Cardiac muscle cell (in vitro differentiated cells and primary cell): ENCODE results near the gene TCFL5. TPM values are rescaled to one million over a fixed set of nuclear protein-coding genes. Genes with fewer than 3 reads are reported as not detected.
A peak's percentile ranks its signal among the peaks of the same experiment; 100 is the strongest.

ENCODE experiments used
- DNase-seq, 2 donors: peaks; one replicate each; pipeline versions ENCODE4 v3.0.0 to v3.0.0-alpha.2; 2010 to 2017; ENCODE audit warnings: low read depth in 1 of 2, low spot score in 1 of 2
- H3K27ac ChIP-seq: fragments of 200-600 bp; sonication (generic); 2 replicates; pipeline ENCODE4 v1.5.1; 2016
- H3K27me3 ChIP-seq: fragments of 200-600 bp; sonication (generic); 2 replicates; pipeline ENCODE4 v1.6.0; 2016; ENCODE audit warnings: control low read depth
- H3K36me3 ChIP-seq: fragments of 200-600 bp; sonication (generic); 2 replicates; pipeline ENCODE4 v1.5.1; 2016; ENCODE audit warnings: control low read depth
- H3K4me1 ChIP-seq: fragments of 200-600 bp; sonication (generic); 2 replicates; pipeline ENCODE4 v1.8.1; 2017; ENCODE audit warnings: low read depth, mild to moderate bottlenecking, mixed run types
- H3K4me3 ChIP-seq: fragments of 200-600 bp; sonication (generic); 2 replicates; pipeline ENCODE4 v1.5.1; 2016; ENCODE audit warnings: mild to moderate bottlenecking
- H3K9me3 ChIP-seq: fragments of 200-600 bp; sonication (generic); 2 replicates; pipeline ENCODE4 v1.5.1; 2017; ENCODE audit warnings: low read depth, mild to moderate bottlenecking, control low read depth
- polyA plus RNA-seq: library from polyadenylated mRNA; unstranded; fragments of >200 nt; fragmentation: Nextera tagmentation; extraction: Ambion mirVana; gene quantifications from 2 replicates; pipeline ENCODE4 v1.2.1, GENCODE V29; 2016
- total RNA-seq: library from RNA; depleted of rRNA; stranded (reverse); fragments of >200 nt; gene quantifications from 2 replicates; pipeline ENCODE4 v1.2.3, GENCODE V29; 2016
- TF ChIP-seq, protein P1 (sequence below): IDR thresholded peaks from 2 replicates; pipeline ENCODE4 v1.5.1; 2012; ENCODE audit warnings: low read depth, mild to moderate bottlenecking, low read length

TCFL5 gene
- total and polyA plus RNA-seq, 2 experiments from 2014 or later = 6.6 to 8.1 TPM

DNA sequence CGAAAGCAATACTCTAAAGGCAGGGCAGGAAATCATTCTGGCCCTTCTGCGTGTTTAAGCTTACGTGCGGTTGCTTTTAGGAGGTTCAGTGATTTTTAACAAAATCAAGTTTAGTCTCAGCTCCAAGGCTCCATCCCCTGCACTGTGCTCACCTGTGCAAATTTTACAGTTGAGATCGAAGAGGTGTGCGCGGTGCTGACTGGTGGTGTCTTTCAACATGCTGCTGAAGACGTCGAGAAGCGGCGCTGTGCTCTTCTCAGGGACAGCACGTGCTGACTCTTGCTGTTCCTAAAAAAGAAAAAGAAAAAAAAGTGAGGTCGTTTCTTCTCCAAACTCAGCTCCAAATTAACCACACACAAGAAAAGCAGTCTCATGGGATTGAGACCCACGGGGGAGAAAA, 32.6 kb upstream of the TCFL5 start:
- Histone ChIP-seq H3K27me3 (no peaks in the 10 kb centered on the region), H3K36me3 (peaks cover 61% of the 10 kb centered on the region), H3K27ac (no peak overlapping the region), H3K4me1 (no peaks in the 10 kb centered on the region), H3K9me3 (no peaks in the 10 kb centered on the region), H3K4me3 (no peak overlapping the region)
- TF ChIP-seq, protein P1, sequence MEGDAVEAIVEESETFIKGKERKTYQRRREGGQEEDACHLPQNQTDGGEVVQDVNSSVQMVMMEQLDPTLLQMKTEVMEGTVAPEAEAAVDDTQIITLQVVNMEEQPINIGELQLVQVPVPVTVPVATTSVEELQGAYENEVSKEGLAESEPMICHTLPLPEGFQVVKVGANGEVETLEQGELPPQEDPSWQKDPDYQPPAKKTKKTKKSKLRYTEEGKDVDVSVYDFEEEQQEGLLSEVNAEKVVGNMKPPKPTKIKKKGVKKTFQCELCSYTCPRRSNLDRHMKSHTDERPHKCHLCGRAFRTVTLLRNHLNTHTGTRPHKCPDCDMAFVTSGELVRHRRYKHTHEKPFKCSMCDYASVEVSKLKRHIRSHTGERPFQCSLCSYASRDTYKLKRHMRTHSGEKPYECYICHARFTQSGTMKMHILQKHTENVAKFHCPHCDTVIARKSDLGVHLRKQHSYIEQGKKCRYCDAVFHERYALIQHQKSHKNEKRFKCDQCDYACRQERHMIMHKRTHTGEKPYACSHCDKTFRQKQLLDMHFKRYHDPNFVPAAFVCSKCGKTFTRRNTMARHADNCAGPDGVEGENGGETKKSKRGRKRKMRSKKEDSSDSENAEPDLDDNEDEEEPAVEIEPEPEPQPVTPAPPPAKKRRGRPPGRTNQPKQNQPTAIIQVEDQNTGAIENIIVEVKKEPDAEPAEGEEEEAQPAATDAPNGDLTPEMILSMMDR = no peak
- no peak for DNase-seq

DNA sequence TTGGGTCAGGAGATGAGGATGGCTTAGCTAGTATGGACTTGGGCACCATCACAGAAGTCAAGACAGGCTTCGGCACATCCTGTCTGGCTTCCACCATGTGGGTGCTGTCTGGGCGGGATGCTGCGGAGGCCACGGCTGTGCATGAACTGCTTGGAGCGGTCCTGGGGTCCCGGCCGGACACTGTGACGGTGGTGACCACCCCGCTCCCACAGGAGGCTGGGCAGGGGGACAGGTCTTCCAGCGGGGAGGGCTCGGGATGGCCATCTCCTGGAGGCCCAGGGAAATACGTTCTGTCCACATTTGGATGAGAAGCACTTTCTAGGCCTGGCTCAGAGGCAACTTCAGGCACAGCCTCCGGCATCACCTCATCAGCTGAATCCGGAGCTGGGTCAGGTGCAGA, 32.1 kb upstream of the TCFL5 start:
- peaks cover 66% of the 10 kb centered on the region for H3K36me3 ChIP-seq
- H3K27ac ChIP-seq = no peak overlapping the region
- no peaks in the 10 kb centered on the region for H3K27me3 ChIP-seq
- H3K4me1 ChIP-seq = no peaks in the 10 kb centered on the region
- TF ChIP-seq, protein P1 = peak; percentile 17
- DNase-seq = no peak
- H3K4me3 ChIP-seq = no peak overlapping the region
- no peaks in the 10 kb centered on the region for H3K9me3 ChIP-seq

DNA sequence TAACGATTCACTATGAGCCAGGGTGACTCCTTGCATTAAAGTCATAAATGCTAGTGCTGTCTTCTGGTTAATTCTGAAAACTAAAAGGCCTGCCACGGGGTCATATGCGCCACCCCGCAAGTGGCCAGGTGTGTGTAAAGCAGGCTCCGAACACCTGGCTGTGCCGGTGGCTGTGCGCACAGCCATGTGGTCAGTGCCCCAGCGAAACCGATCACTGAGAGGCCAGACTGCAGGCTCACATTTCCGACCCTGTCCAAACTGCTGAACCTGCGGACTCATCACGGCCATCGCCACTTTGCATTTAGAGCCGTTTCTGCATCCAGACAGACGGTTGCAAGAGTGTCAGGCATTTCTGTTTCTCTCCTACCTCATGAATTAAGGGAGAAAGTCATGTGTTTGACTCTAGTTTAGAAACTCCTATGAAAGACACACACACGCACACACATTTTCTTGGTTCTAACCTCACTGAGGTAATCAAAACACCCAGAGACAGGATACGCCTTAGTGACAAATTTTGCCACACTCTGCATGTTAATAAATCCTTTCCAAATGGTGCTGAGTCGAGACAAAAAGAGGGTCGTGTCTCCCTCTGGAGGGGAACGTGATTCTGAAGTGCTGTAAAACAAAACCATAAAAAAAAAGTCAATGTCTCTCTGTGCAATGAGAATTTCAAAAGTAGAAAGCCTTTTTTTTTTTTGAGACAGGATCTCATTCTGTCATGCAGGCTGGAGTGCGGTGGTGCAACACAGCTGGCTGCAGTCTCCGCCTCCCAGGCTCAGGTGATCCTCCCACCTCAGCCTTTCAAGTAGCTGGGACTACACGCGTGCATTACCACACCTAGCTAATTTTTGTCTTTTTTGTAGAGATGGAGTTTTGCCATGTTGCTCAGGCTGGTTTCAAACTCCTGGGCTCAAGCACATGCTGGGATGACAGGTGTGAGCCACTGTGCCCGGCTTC, 31.0 kb upstream of the TCFL5 start:
- no peak overlapping the region for H3K4me3 ChIP-seq
- no peaks in the 10 kb centered on the region for H3K27me3 ChIP-seq
- H3K27ac ChIP-seq = no peak overlapping the region
- no peaks in the 10 kb centered on the region for H3K9me3 ChIP-seq
- TF ChIP-seq, protein P1 = no peak
- no peaks in the 10 kb centered on the region for H3K4me1 ChIP-seq
- H3K36me3 ChIP-seq = peaks cover 71% of the 10 kb centered on the region
- DNase-seq = no peak

DNA sequence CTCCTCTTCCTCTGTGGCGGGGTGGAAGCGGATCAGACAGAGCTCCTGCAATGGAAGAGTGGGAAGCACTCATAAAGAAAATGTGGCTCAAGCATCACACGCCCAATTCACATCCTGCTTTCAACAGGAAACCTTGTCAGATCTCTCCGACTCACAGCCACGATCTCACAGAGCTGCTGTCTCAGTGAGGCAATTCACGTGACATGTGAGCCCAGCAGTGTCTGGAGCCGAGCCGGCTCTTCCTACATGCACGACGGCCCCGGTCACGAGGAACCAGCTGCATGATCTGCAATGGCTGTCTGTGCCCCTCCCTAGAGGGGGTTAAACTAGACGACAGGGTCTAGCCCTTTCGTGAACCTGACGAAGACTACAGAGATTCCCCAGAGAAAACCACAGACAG, 29.5 kb upstream of the TCFL5 start:
- Histone ChIP-seq H3K36me3 (peaks cover 67% of the 10 kb centered on the region), H3K9me3 (no peaks in the 10 kb centered on the region), H3K27me3 (no peaks in the 10 kb centered on the region), H3K27ac (no peak overlapping the region), H3K4me3 (no peak overlapping the region), H3K4me1 (no peaks in the 10 kb centered on the region)
- TF ChIP-seq, protein P1 = no peak
- no peak for DNase-seq

DNA sequence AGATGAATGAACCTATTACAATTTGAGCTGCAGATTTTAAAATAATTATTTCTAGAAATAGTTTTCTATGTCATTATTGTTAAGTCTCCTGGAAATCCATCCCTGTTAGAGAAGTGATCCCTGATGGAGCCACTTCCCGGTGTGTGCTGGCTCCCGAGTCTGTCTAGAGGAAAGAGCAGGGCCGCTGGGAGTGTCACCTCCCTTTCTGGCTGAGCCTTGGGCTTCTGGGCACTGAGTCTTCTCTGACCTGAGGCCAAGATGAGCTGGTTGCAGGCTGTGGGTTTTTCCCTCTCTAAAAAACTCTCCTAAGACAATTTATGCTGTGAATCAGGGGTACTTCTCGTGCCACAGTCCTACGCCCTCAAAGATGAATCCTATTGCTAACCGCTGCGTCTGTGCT, 28.8 kb upstream of the TCFL5 start:
- no peaks in the 10 kb centered on the region for H3K4me1 ChIP-seq
- peaks cover 64% of the 10 kb centered on the region for H3K36me3 ChIP-seq
- no peak overlapping the region for H3K4me3 ChIP-seq
- H3K27me3 ChIP-seq = no peaks in the 10 kb centered on the region
- DNase-seq = no peak
- H3K9me3 ChIP-seq = no peaks in the 10 kb centered on the region
- TF ChIP-seq, protein P1 = no peak
- no peak overlapping the region for H3K27ac ChIP-seq
